Measurements from ENCODE around the gene SLC17A9.
"Not testable (repeated sequence)": the region's sequence is repeated elsewhere in the genome, so short reads cannot be mapped to it uniquely, and the experiment has no call there.

The SLC17A9 gene

GRCh38 chr20:62921119-62921687 lies 31.3 kb upstream of the SLC17A9 start:
- peak; percentile 69 for DNase-seq

- DNase-seq, result no peak
These were observed 30.0 kb upstream of the SLC17A9 start for GRCh38 chr20:62922451-62922921.

- not testable (repeated sequence) for DNase-seq
These were observed 29.3 kb upstream of the SLC17A9 start for GRCh38 chr20:62923059-62923668.

- DNase-seq, result no peak
These were observed 28.7 kb upstream of the SLC17A9 start for GRCh38 chr20:62923669-62924441.

- peak; percentile 77 for DNase-seq
These were observed 27.9 kb upstream of the SLC17A9 start for GRCh38 chr20:62924442-62925075.

GRCh38 chr20:62925076-62925419 lies 27.5 kb upstream of the SLC17A9 start:
- DNase-seq, result peak; percentile 61

- DNase-seq, result peak; percentile 61
These were observed 26.9 kb upstream of the SLC17A9 start for GRCh38 chr20:62925420-62926228.

GRCh38 chr20:62926229-62927127 lies 26.0 kb upstream of the SLC17A9 start, which contains the start of gene DIDO1:
TSS of gene DIDO1 (minus strand) at chr20:62926505.
- peak; percentile 94 for DNase-seq

- peak; percentile 24 for DNase-seq
These were observed 25.3 kb upstream of the SLC17A9 start for GRCh38 chr20:62927128-62927705.

- DNase-seq, result no peak
These were observed 24.1 kb upstream of the SLC17A9 start for GRCh38 chr20:62928246-62928939.

GRCh38 chr20:62929051-62929538 lies 23.4 kb upstream of the SLC17A9 start:
- DNase-seq, result peak; percentile 37

GRCh38 chr20:62931464-62931863 lies 21.0 kb upstream of the SLC17A9 start:
- no peak for DNase-seq

GRCh38 chr20:62933966-62934365 lies 18.5 kb upstream of the SLC17A9 start:
- no peak for DNase-seq

- DNase-seq, result no peak
These were observed 17.1 kb upstream of the SLC17A9 start for GRCh38 chr20:62935204-62935967.

- DNase-seq, result no peak
These were observed 16.4 kb upstream of the SLC17A9 start for GRCh38 chr20:62935968-62936585.

- peak; percentile 97 for DNase-seq
These were observed 15.0 kb upstream of the SLC17A9 start for GRCh38 chr20:62937268-62938104.

- peak; percentile 64 for DNase-seq
These were observed 14.2 kb upstream of the SLC17A9 start, which contains the start of gene GID8 for GRCh38 chr20:62938105-62938888. TSS of gene GID8 (plus strand) at chr20:62938147. CDS start at chr20:62941503, 3,356 bp downstream.

All from OCI-M1 (cell line).